Measurements from ENCODE around the gene CSH2.
"Not testable (repeated sequence)": the region's sequence is repeated elsewhere in the genome, so short reads cannot be mapped to it uniquely, and the experiment has no call there.

- TF ChIP-seq PATZ1 (CRISPR knock-in tag; IDR thresholded peaks at IDR 0.05; ENCODE audit: borderline replicate concordance); ZFP3 (CRISPR knock-in tag; IDR thresholded peaks at IDR 0.05); TSHZ2 (CRISPR knock-in tag; IDR thresholded peaks at IDR 0.05): not testable (repeated sequence)
Measured at GRCh38 chr17:63896524-63897354, 23.3 kb upstream of the CSH2 start, which contains the start of gene CSH1.
